H9 (cell line): ENCODE measurements around the gene FAM53B. TPM values are rescaled to one million over a fixed set of nuclear protein-coding genes. Genes with fewer than 3 reads are reported as not detected.

Experiments used
- DNase-seq: peaks from one replicate; pipeline ENCODE4 v3.0.0-alpha.2; 2017
- H2AFZ ChIP-seq: one replicate; pipeline ENCODE4 v1.6.1; 2013; ENCODE audit warnings: mild to moderate bottlenecking, low read length, control low read depth, moderate library complexity
- H2AK5ac ChIP-seq: 2 replicates; pipeline ENCODE4 v1.6.1; 2013; ENCODE audit warnings: low read length, control low read depth, mixed read lengths; ENCODE audit not compliant: insufficient read length
- H2BK120ac ChIP-seq: one replicate; pipeline ENCODE4 v1.6.1; 2013; ENCODE audit warnings: low read depth, mild to moderate bottlenecking, low read length, control low read depth, inconsistent platforms; ENCODE audit not compliant: poor library complexity, severe bottlenecking
- H2BK12ac ChIP-seq: 2 replicates; pipeline ENCODE4 v1.6.1; 2013; ENCODE audit warnings: low read length, control low read depth, mixed read lengths, low read depth; ENCODE audit not compliant: insufficient read length
- H2BK15ac ChIP-seq: 2 replicates; pipeline ENCODE4 v1.6.1; 2013; ENCODE audit warnings: low read depth, low read length, control low read depth
- H2BK20ac ChIP-seq: one replicate; pipeline ENCODE4 v1.6.1; 2013; ENCODE audit warnings: low read depth, mild to moderate bottlenecking, low read length, control low read depth, inconsistent platforms; ENCODE audit not compliant: poor library complexity, severe bottlenecking
- H2BK5ac ChIP-seq: 2 replicates; pipeline ENCODE4 v1.6.1; 2013; ENCODE audit warnings: low read length, control low read depth, mixed read lengths; ENCODE audit not compliant: insufficient read length
- H3K14ac ChIP-seq: 2 replicates; pipeline ENCODE4 v1.6.1; 2013; ENCODE audit warnings: low read length, control low read depth; ENCODE audit not compliant: insufficient read depth
- H3K18ac ChIP-seq: 2 replicates; pipeline ENCODE4 v1.6.1; 2013; ENCODE audit warnings: low read depth, mild to moderate bottlenecking, mixed read lengths, low read length, control low read depth; ENCODE audit not compliant: insufficient read length
- H3K23ac ChIP-seq: 2 replicates; pipeline ENCODE4 v1.6.1; 2013; ENCODE audit warnings: low read length, control low read depth, mixed read lengths, low read depth; ENCODE audit not compliant: insufficient read length
- H3K23me2 ChIP-seq: 2 replicates; pipeline ENCODE4 v1.6.1; 2013; ENCODE audit warnings: low read depth, mild to moderate bottlenecking, mixed read lengths, low read length, control low read depth; ENCODE audit not compliant: insufficient read length, poor library complexity, severe bottlenecking
- H3K27ac ChIP-seq: 2 replicates; pipeline ENCODE4 v1.5.1; 2013; ENCODE audit warnings: low read length, control low read depth, mixed read lengths, low read depth; ENCODE audit not compliant: insufficient read length
- H3K27me3 ChIP-seq: 2 replicates; pipeline ENCODE4 v1.6.1; 2013; ENCODE audit warnings: low read length, control low read depth, inconsistent platforms; ENCODE audit not compliant: insufficient read depth
- H3K4ac ChIP-seq: 2 replicates; pipeline ENCODE4 v1.6.1; 2013; ENCODE audit warnings: low read depth, mild to moderate bottlenecking, control low read depth, inconsistent platforms, low read length, moderate library complexity
- H3K4me1 ChIP-seq: 2 replicates; pipeline ENCODE4 v1.6.1; 2013; ENCODE audit warnings: low read length, control low read depth, inconsistent platforms; ENCODE audit not compliant: insufficient read depth
- H3K4me2 ChIP-seq: 2 replicates; pipeline ENCODE4 v1.6.1; 2013; ENCODE audit warnings: low read length, control low read depth, mixed read lengths; ENCODE audit not compliant: insufficient read length, insufficient read depth
- H3K56ac ChIP-seq: 2 replicates; pipeline ENCODE4 v1.6.1; 2013; ENCODE audit warnings: low read depth, mild to moderate bottlenecking, mixed read lengths, low read length, control low read depth; ENCODE audit not compliant: insufficient read length
- H3K79me1 ChIP-seq: 2 replicates; pipeline ENCODE4 v1.6.1; 2013; ENCODE audit warnings: low read depth, mild to moderate bottlenecking, moderate library complexity, low read length, control low read depth, inconsistent platforms; ENCODE audit not compliant: insufficient read depth, poor library complexity, severe bottlenecking
- H3K79me2 ChIP-seq: 2 replicates; pipeline ENCODE4 v1.6.1; 2013; ENCODE audit warnings: low read length, control low read depth, inconsistent platforms; ENCODE audit not compliant: insufficient read depth
- H3K9ac ChIP-seq: 2 replicates; pipeline ENCODE4 v1.6.1; 2013; ENCODE audit warnings: low read length, control low read depth, mixed read lengths; ENCODE audit not compliant: insufficient read length; ENCODE audit errors: extremely low read depth
- H3K9me3 ChIP-seq: one replicate; pipeline ENCODE4 v1.6.1; 2013; ENCODE audit warnings: low read depth, low read length, inconsistent platforms; ENCODE audit not compliant: control insufficient read depth
- H3T11ph ChIP-seq: one replicate; pipeline ENCODE4 v1.6.1; 2013; ENCODE audit warnings: mild to moderate bottlenecking, low read length, control low read depth, inconsistent platforms
- H4K20me1 ChIP-seq: one replicate; pipeline ENCODE4 v1.6.1; 2013; ENCODE audit not compliant: control insufficient read depth, insufficient read length, insufficient read depth
- H4K5ac ChIP-seq: 2 replicates; pipeline ENCODE4 v1.6.1; 2013; ENCODE audit warnings: low read depth, mild to moderate bottlenecking, mixed read lengths, low read length, control low read depth; ENCODE audit not compliant: insufficient read length
- H4K8ac ChIP-seq: replicated peaks from 2 replicates; pipeline ENCODE4 v1.6.1; 2013; ENCODE audit warnings: low read length, control low read depth, mixed read lengths, low read depth; ENCODE audit not compliant: insufficient read length
- H4K91ac ChIP-seq: 2 replicates; pipeline ENCODE4 v1.6.1; 2013; ENCODE audit warnings: low read depth, mild to moderate bottlenecking, moderate library complexity, mixed read lengths, low read length, control low read depth; ENCODE audit not compliant: insufficient read length
- H3K27ac Mint-ChIP-seq, 3 experiments: 2 replicates in 2 of 3; 3 replicates in 1 of 3; pipeline ENCODE4 v1.8.0; 2020 to 2021; ENCODE audit warnings: mixed read lengths in 3 of 3, mild to moderate bottlenecking in 1 of 3, moderate library complexity in 1 of 3
- H3K27me3 Mint-ChIP-seq: 2 replicates; pipeline ENCODE4 v1.8.0; 2021; ENCODE audit warnings: low read depth, mild to moderate bottlenecking, moderate library complexity, mixed read lengths
- H3K36me3 Mint-ChIP-seq, 3 experiments: 2 replicates in 2 of 3; 3 replicates in 1 of 3; pipeline ENCODE4 v1.8.0; 2020 to 2021; ENCODE audit warnings: low read depth in 3 of 3, mixed read lengths in 3 of 3; ENCODE audit not compliant: insufficient read depth in 1 of 3
- H3K4me1 Mint-ChIP-seq, 2 experiments: 2 replicates each; pipeline ENCODE4 v1.8.0; 2020; ENCODE audit warnings: mixed read lengths in 2 of 2
- H3K4me3 Mint-ChIP-seq, 2 experiments: 2 replicates in 1 of 2; 3 replicates in 1 of 2; pipeline ENCODE4 v1.8.0; 2020 to 2021; ENCODE audit warnings: mild to moderate bottlenecking in 2 of 2, mixed read lengths in 2 of 2, moderate library complexity in 1 of 2
- H3K9me3 Mint-ChIP-seq, 2 experiments: 2 replicates in 1 of 2; 3 replicates in 1 of 2; pipeline ENCODE4 v1.8.0; 2020; ENCODE audit warnings: mild to moderate bottlenecking in 2 of 2, mixed read lengths in 2 of 2, moderate library complexity in 1 of 2
- WGBS: extraction: QIAGEN DNeasy Blood & Tissue Kit; methylation state at CpG from one replicate; pipeline ENCODE4 v1.1.7; 2013; ENCODE audit warnings: missing lambda C conversion rate, low lambda C conversion rate, mixed read lengths; ENCODE audit not compliant: insufficient read length; ENCODE audit errors: extremely low coverage; 5-methylcytosine and 5-hydroxymethylcytosine counted together
- total RNA-seq: library from RNA; stranded (reverse); gene quantifications from 2 replicates; pipeline ENCODE4 v1.2.1, GENCODE V29; 2021
- TF ChIP-seq, protein P1 (sequence below): fragments of 200-600 bp; sonication (generic); conservative IDR thresholded peaks from 3 replicates; pipeline ENCODE4 v1.8.0; 2021; ENCODE audit warnings: antibody characterized with exemption, mild to moderate bottlenecking

FAM53B gene
- total RNA-seq, 1 experiment from 2014 or later = 11.5 TPM

DNA sequence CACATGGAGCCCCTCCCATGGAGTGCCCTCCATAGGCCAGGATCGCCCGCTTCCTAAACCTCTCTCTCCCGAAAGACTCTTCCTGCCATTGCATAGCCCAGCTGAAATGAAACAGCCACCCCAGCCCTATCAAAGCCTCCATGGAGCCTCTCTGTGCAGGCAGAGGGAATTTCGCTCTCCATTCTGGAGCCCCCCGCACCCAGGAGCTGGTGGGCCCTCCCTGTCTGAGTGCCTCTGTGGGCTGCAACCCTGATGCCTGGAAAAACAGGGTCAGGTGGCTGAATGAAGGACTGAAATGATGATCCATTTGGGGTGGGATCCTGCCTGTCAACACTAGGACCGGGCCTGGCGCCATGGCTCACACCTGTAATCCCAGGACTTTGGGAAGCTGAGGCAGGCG, 106.4 kb downstream of the FAM53B start:
- Histone ChIP-seq H2BK12ac (no peak overlapping the region), H3K4me2 (no peak overlapping the region), H3K4ac (no peak overlapping the region), H3K79me2 (0 out of 2 replicates have a peak, but pooled peaks cover 3% of the 10 kb centered on the region), H3K18ac (no peak overlapping the region), H3K23me2 (no peaks in the 10 kb centered on the region), H2BK120ac (no peak overlapping the region), H3K9ac (no peak overlapping the region), H2AK5ac (no peak overlapping the region), H3K79me1 (no peaks in the 10 kb centered on the region), H3K23ac (no peak overlapping the region), H4K20me1 (no peaks in the 10 kb centered on the region), H2AFZ (no peak overlapping the region), H4K91ac (no peak overlapping the region), H3K4me1 (no peaks in the 10 kb centered on the region), H2BK15ac (no peak overlapping the region), H3K27ac (no peak overlapping the region), H3K56ac (no peak overlapping the region), H2BK5ac (no peak overlapping the region), H4K5ac (no peak overlapping the region), H3K9me3 (no peaks in the 10 kb centered on the region), H3T11ph (no peak overlapping the region), H3K27me3 (no peaks in the 10 kb centered on the region), H3K14ac (no peak overlapping the region), H2BK20ac (no peak overlapping the region), H4K8ac (no peak overlapping the region)
- 0 out of 5 replicates have a peak, but pooled peaks cover 0 to 3% of the 10 kb centered on the region in 2 experiments for H3K9me3 Mint-ChIP-seq
- no peak overlapping the region for H3K4me3 Mint-ChIP-seq
- peaks cover 3 to 4% of the 10 kb centered on the region in 2 experiments; a peak in 1 of 4 replicates for H3K4me1 Mint-ChIP-seq
- no peak for DNase-seq
- no peaks in the 10 kb centered on the region for H3K27me3 Mint-ChIP-seq
- TF ChIP-seq, protein P1, sequence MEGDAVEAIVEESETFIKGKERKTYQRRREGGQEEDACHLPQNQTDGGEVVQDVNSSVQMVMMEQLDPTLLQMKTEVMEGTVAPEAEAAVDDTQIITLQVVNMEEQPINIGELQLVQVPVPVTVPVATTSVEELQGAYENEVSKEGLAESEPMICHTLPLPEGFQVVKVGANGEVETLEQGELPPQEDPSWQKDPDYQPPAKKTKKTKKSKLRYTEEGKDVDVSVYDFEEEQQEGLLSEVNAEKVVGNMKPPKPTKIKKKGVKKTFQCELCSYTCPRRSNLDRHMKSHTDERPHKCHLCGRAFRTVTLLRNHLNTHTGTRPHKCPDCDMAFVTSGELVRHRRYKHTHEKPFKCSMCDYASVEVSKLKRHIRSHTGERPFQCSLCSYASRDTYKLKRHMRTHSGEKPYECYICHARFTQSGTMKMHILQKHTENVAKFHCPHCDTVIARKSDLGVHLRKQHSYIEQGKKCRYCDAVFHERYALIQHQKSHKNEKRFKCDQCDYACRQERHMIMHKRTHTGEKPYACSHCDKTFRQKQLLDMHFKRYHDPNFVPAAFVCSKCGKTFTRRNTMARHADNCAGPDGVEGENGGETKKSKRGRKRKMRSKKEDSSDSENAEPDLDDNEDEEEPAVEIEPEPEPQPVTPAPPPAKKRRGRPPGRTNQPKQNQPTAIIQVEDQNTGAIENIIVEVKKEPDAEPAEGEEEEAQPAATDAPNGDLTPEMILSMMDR = no peak
- peak overlapping the region in 1 of 3 experiments; percentile 23; a peak in 2 of 7 replicates for H3K27ac Mint-ChIP-seq
- WGBS = no CpG with 5 or more reads among the region's 8 CpGs
- H3K36me3 Mint-ChIP-seq = peaks cover 0 to 7% (median 4%) of the 10 kb centered on the region in 3 experiments; a peak in 5 of 7 replicates
